Subcutaneous adipose tissue (tissue), 4 donors: ENCODE data around the gene C15orf61. TPM values are rescaled to one million over a fixed set of nuclear protein-coding genes. Genes with fewer than 3 reads are reported as not detected.

ENCODE experiments used
- total RNA-seq, 4 donors: library from RNA; depleted of rRNA; stranded (reverse); fragments of >200 nt; gene quantifications; one replicate each; pipeline ENCODE4 v1.1.0, GENCODE V29; 2016
- TF ChIP-seq, protein P1 (sequence below): fragments of 450-650 bp; IDR thresholded peaks from one replicate; pipeline ENCODE4 v1.5.1; 2016; ENCODE audit warnings: low read depth, mild to moderate bottlenecking, control low read depth, antibody characterized with exemption, moderate library complexity

C15orf61 gene
- total RNA-seq, 4 donors from 2014 or later, result 7.2 to 12.8 (median 9.0) TPM

- TF ChIP-seq, protein P1, sequence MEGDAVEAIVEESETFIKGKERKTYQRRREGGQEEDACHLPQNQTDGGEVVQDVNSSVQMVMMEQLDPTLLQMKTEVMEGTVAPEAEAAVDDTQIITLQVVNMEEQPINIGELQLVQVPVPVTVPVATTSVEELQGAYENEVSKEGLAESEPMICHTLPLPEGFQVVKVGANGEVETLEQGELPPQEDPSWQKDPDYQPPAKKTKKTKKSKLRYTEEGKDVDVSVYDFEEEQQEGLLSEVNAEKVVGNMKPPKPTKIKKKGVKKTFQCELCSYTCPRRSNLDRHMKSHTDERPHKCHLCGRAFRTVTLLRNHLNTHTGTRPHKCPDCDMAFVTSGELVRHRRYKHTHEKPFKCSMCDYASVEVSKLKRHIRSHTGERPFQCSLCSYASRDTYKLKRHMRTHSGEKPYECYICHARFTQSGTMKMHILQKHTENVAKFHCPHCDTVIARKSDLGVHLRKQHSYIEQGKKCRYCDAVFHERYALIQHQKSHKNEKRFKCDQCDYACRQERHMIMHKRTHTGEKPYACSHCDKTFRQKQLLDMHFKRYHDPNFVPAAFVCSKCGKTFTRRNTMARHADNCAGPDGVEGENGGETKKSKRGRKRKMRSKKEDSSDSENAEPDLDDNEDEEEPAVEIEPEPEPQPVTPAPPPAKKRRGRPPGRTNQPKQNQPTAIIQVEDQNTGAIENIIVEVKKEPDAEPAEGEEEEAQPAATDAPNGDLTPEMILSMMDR, result no peak
Measured at GRCh38 chr15:67508407-67508806, 12.5 kb upstream of the C15orf61 start.

DNA sequence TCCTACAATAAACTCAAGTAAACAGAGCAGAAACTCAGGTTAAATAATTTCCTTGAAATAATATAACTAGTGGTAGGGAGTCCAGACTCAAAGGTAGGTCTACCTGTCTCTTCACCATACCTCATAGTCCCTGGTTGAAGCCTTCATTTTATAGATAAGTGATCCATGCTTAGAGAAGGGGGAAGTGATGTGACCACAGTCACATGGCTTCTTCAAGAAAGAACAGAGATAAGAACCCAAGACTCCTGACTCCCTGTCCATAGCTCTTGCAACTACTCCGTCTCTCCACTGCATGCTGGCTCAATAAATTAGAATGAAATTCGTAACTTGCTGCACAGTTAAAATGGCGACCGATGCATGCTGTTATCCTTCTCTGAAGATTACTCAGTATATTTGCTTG, 11.0 kb upstream of the C15orf61 start:
- TF ChIP-seq, protein P1, result no peak

DNA sequence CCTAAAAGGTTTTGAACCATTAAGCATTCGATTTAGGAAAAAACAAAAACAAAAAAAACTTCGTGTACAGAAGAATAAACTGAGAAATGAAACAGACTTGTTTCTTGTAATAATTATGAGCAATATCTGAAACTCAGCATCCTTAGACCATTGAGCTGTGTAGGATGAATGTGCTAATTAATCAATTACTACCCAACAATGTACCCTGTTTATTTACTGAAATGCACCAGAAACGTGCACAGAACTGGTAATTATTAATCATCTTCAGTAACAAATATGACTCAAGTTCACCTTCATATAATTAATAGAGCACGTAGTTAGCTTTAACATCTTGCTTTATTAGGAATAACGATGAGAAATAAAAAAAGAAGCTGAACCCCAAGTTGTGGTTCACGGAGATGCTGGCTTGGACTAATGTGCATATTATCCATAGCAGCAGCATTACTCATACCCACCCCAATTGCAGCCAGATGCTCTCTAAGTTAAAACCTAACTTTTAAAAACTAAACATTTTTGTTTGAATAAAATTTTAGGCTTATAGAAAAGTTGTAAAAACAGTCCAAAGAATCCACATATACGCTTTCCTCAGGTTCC, 10.2 kb upstream of the C15orf61 start:
- TF ChIP-seq, protein P1, result no peak

DNA sequence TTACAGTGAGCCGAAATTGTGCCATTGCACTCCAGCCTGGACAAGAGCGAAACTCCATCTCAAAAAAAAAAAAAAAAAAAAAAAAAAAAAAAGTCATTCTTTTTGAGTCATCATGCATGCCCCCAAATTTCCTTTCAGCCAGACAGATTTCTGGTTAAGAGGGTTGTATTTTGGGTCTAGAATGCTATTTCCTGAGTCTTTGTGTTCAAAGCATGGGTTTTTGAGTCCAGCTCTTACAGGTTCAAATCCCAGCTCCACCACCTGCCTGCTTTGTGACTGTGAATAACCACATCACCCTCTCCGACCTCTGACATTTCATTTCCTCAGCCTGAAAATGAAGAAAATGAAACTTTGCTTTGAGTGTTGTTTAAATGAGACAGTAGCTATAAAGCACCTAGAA, 9.3 kb upstream of the C15orf61 start:
- TF ChIP-seq, protein P1, result no peak

DNA sequence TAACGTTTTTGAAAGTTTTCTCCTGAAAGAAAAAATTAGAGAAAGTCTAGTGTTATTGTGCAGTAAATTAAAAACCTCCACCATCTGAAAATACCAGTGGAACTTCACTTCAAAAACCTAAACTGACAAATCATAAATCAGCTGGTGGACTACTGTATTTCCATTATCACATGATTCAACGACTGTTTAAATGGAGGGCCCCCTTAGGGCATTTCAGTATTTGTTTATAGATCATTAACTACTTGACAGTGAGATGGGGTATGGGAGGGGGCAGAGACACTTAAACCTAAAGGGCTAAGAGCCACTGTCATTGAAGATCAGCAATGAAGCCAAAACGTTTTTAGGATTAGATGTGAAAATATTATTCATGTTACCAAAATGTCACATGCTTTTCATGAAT, 8.8 kb upstream of the C15orf61 start:
- TF ChIP-seq, protein P1, result no peak

DNA sequence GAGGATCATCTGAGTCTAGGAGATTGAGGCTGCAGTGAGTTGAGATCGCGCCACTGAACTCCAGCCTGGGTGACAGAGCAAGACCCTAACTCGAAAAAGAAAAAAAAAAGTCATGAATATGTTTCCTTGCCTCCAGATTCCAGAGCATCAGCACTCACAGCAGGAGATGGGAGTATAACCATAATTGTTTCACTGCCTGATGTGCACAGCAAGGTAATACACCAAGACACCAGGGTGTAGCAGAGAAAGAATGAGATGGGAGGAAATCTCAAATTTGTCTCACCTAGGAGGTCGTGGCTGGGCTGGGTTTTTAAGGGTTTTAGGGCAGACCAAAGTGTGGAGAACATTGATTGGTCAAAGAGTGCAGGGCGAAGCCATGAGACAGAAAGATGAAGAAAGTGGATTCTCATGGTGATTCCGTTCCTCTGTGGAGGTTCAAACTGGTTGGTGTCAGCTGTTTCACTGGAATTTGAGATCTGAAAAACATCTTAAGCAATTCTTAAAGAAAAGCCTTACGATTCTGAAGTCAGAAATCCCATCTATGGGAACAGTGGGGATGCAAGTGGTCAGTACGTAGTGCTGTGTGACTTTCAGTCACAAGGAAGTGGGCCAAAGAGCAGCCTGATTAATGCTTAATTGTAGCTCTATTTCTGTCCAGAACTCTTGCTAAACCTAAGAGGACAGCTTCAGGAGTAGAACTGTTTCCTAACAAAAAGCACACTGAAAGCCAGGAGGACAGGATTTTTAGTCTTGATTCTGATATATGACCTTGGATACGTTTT, 7.8 kb upstream of the C15orf61 start:
- TF ChIP-seq, protein P1, result no peak

GRCh38 chr15:67515090-67515489, 5.8 kb upstream of the C15orf61 start:
- TF ChIP-seq, protein P1, result no peak
